Lower leg skin (tissue), 4 donors: Measurements from ENCODE around the gene TMEM109. TPM values are rescaled to one million over a fixed set of nuclear protein-coding genes. Genes with fewer than 3 reads are reported as not detected.

ENCODE experiments used
- DNase-seq, 2 donors: peaks; one replicate each; pipeline ENCODE4 v3.0.0-alpha.2; 2019; ENCODE audit warnings: low spot score in 2 of 2
- H3K4me3 ChIP-seq: fragments of 200-600 bp; sonication (generic); 2 replicates; pipeline ENCODE4 v1.5.1; 2017; ENCODE audit warnings: mild to moderate bottlenecking, low read depth; ENCODE audit not compliant: poor library complexity, severe bottlenecking
- CTCF ChIP-seq, 3 donors: fragments of 450-650 bp; IDR thresholded peaks; one replicate each; pipeline ENCODE4 v1.5.1; 2016; ENCODE audit warnings: antibody characterized with exemption in 3 of 3, mild to moderate bottlenecking in 3 of 3, moderate library complexity in 2 of 3
- POLR2A ChIP-seq, 2 donors: fragments of 450-650 bp; IDR thresholded peaks; one replicate each; pipeline ENCODE4 v1.6.1; 2016 to 2017; ENCODE audit warnings: antibody characterized with exemption in 2 of 2, mild to moderate bottlenecking in 1 of 2, moderate library complexity in 1 of 2
- WGBS, 2 donors: methylation state at CpG; one replicate each; pipeline ENCODE4 v1.1.5; 2018; 5-methylcytosine and 5-hydroxymethylcytosine counted together
- intact Hi-C: fragments of 100-400 bp; cut with DNase I; formaldehyde crosslinking; loops from one replicate; pipeline ENCODE4 v1.15.0; 2023; ENCODE audit warnings: low total_unique reads
- total RNA-seq, 4 donors: library from RNA; depleted of rRNA; stranded (reverse); fragments of >200 nt; gene quantifications; one replicate each; pipeline ENCODE4 v1.1.0, GENCODE V29; 2016

The TMEM109 gene
- total RNA-seq, 4 donors from 2014 or later, result 62.1 to 101 (median 81.8) TPM

- no peak for TF ChIP-seq CTCF (IDR thresholded peaks at IDR 0.05)
- no peak for TF ChIP-seq POLR2A (IDR thresholded peaks at IDR 0.05)
- intact Hi-C loops, result no loop called here
- WGBS, 2 donors, result 76 to 81% methylated on average over 12 of the region's 12 CpGs
- no peak for DNase-seq
- H3K4me3 ChIP-seq, result no peak overlapping the region
These were observed 23.2 kb downstream of the TMEM109 start for GRCh38 chr11:60937144-60937527.

GRCh38 chr11:60937811-60938210 is 23.9 kb downstream of the TMEM109 start:
- H3K4me3 ChIP-seq, result no peak overlapping the region
- TF ChIP-seq CTCF (IDR thresholded peaks at IDR 0.05), result no peak
- TF ChIP-seq POLR2A (IDR thresholded peaks at IDR 0.05), result no peak
- peak in 1 of 2 donors; percentile 64 for DNase-seq
- WGBS, 2 donors, result 97 to 98% methylated on average over 8 of the region's 8 CpGs
- intact Hi-C loops, result no loop called here

GRCh38 chr11:60938500-60938899 is 24.5 kb downstream of the TMEM109 start:
- H3K4me3 ChIP-seq, result no peak overlapping the region
- WGBS, 2 donors, result 85 to 86% methylated on average over 9 of the region's 9 CpGs
- peak in 1 of 2 donors; percentile 70 for DNase-seq
- TF ChIP-seq POLR2A (IDR thresholded peaks at IDR 0.05) (no peak), CTCF (IDR thresholded peaks at IDR 0.05) (no peak)
- intact Hi-C loops, result no loop called here

GRCh38 chr11:60939301-60939700 is 25.3 kb downstream of the TMEM109 start:
- no peak overlapping the region for H3K4me3 ChIP-seq
- 91 to 95% methylated on average over 7 of the region's 7 CpGs for whole genome bisulfite sequencing, 2 donors
- intact Hi-C loops, result no loop called here
- TF ChIP-seq CTCF (IDR thresholded peaks at IDR 0.05) (no peak), POLR2A (IDR thresholded peaks at IDR 0.05) (no peak)
- no peak for DNase-seq

- no peak for TF ChIP-seq POLR2A (IDR thresholded peaks at IDR 0.05)
- no peak for TF ChIP-seq CTCF (IDR thresholded peaks at IDR 0.05)
- 56 to 59% methylated on average over 2 of the region's 2 CpGs for WGBS, 2 donors
- DNase-seq, result no peak
- H3K4me3 ChIP-seq, result no peak overlapping the region
- intact Hi-C loops, result no loop called here
These were observed 25.9 kb downstream of the TMEM109 start for GRCh38 chr11:60939855-60940254.

- no peak for DNase-seq
- 59 to 65% methylated on average over 6 of the region's 6 CpGs for WGBS, 2 donors
- intact Hi-C loops, result no loop called here
- TF ChIP-seq CTCF (IDR thresholded peaks at IDR 0.05) (no peak), POLR2A (IDR thresholded peaks at IDR 0.05) (no peak)
- no peak overlapping the region for H3K4me3 ChIP-seq
These were observed 27.6 kb downstream of the TMEM109 start for GRCh38 chr11:60941371-60942119.
